ENCODE measurements around the gene NPPB.

The NPPB gene

GRCh38 chr1:11847667-11848372 lies 10.9 kb downstream of the NPPB start, which contains the start of gene NPPA:
Gene NPPA, minus strand, starts transcription at chr1:11847783. Its CDS starts 99 bp downstream, at chr1:11847684.
- H3F3A ChIP-seq (ENCODE audit: insufficient read depth) = no peaks in the 10 kb centered on the region
- no peak within 1 kb of the TSS for H3K4me3 ChIP-seq (ENCODE audit: insufficient read depth, low read length, poor library complexity, severe bottlenecking)
- no peaks in the 10 kb centered on the region for H3K36me3 ChIP-seq (ENCODE audit: low read length)
- H3K9me2 ChIP-seq (replicated peaks; ENCODE audit: insufficient read depth, low read length) = no peaks in the 10 kb centered on the region
- no peak for TF ChIP-seq EZH2phosphoT487 (conservative IDR thresholded peaks at IDR 0.05; ENCODE audit: low read length)
- TF ChIP-seq CTCF (IDR thresholded peaks at IDR 0.05; ENCODE audit: insufficient read depth, low read length, poor library complexity, severe bottlenecking) = no peak
- H2AFZ ChIP-seq (ENCODE audit: low read depth, low read length, severe bottlenecking) = no peak within 1 kb of the TSS
- H3K79me2 ChIP-seq (ENCODE audit: insufficient read depth, low read length) = no peaks in the 10 kb centered on the region
- H3K27ac ChIP-seq (ENCODE audit: low read depth, low read length) = no peak within 1 kb of the TSS
- no peaks in the 10 kb centered on the region for H3K27me3 ChIP-seq (ENCODE audit: low read length)
- no peaks in the 10 kb centered on the region for H3K9me3 ChIP-seq (ENCODE audit: insufficient read depth, low read length)
- H3K9ac ChIP-seq (ENCODE audit: low read length) = no peak within 1 kb of the TSS
- H4K20me1 ChIP-seq (ENCODE audit: low read depth, low read length) = no peaks in the 10 kb centered on the region; the same call in 1 of the 2 replicates
- H3K4me2 ChIP-seq (ENCODE audit: low read depth, low read length, poor library complexity, severe bottlenecking) = no peak within 1 kb of the TSS

- Histone ChIP-seq H3K9me3 (ENCODE audit: insufficient read depth, low read length) (no peaks in the 10 kb centered on the region), H3K4me3 (ENCODE audit: insufficient read depth, low read length, poor library complexity, severe bottlenecking) (no peak overlapping the region), H3K9me2 (replicated peaks; ENCODE audit: insufficient read depth, low read length) (no peaks in the 10 kb centered on the region), H3K4me2 (ENCODE audit: low read depth, low read length, poor library complexity, severe bottlenecking) (no peak overlapping the region), H3F3A (ENCODE audit: insufficient read depth) (no peaks in the 10 kb centered on the region), H4K20me1 (ENCODE audit: low read depth, low read length) (no peaks in the 10 kb centered on the region; the same call in 1 of the 2 replicates), H2AFZ (ENCODE audit: low read depth, low read length, severe bottlenecking) (no peak overlapping the region), H3K27me3 (ENCODE audit: low read length) (no peaks in the 10 kb centered on the region), H3K9ac (ENCODE audit: low read length) (no peak overlapping the region), H3K27ac (ENCODE audit: low read depth, low read length) (no peak overlapping the region), H3K79me2 (ENCODE audit: insufficient read depth, low read length) (no peaks in the 10 kb centered on the region), H3K36me3 (ENCODE audit: low read length) (0 out of 2 replicates have a peak, but pooled peaks cover 3% of the 10 kb centered on the region)
- TF ChIP-seq EZH2phosphoT487 (conservative IDR thresholded peaks at IDR 0.05; ENCODE audit: low read length) = no peak
- no peak for TF ChIP-seq CTCF (IDR thresholded peaks at IDR 0.05; ENCODE audit: insufficient read depth, low read length, poor library complexity, severe bottlenecking)
Measured at GRCh38 chr1:11845641-11846335, 13.0 kb downstream of the NPPB start.

GRCh38 chr1:11842154-11843041 lies 16.3 kb downstream of the NPPB start:
- peaks cover 3% of the 10 kb centered on the region; the same call in 1 of the 2 replicates for H3K36me3 ChIP-seq (ENCODE audit: low read length)
- TF ChIP-seq EZH2phosphoT487 (conservative IDR thresholded peaks at IDR 0.05; ENCODE audit: low read length) (no peak), CTCF (IDR thresholded peaks at IDR 0.05; ENCODE audit: insufficient read depth, low read length, poor library complexity, severe bottlenecking) (no peak)
- peak overlapping the region; percentile 45 for H3K27ac ChIP-seq (ENCODE audit: low read depth, low read length)

More at GRCh38 chr1:11842154-11843041, 16.3 kb downstream of the NPPB start:
- Histone ChIP-seq H3K4me2 (ENCODE audit: low read depth, low read length, poor library complexity, severe bottlenecking) (peak overlapping the region; percentile 24), H2AFZ (ENCODE audit: low read depth, low read length, severe bottlenecking) (no peak overlapping the region), H3K27me3 (ENCODE audit: low read length) (no peaks in the 10 kb centered on the region), H3K4me3 (ENCODE audit: insufficient read depth, low read length, poor library complexity, severe bottlenecking) (no peak overlapping the region), H3K9me3 (ENCODE audit: insufficient read depth, low read length) (no peaks in the 10 kb centered on the region), H3K9me2 (replicated peaks; ENCODE audit: insufficient read depth, low read length) (no peaks in the 10 kb centered on the region), H3F3A (ENCODE audit: insufficient read depth) (no peaks in the 10 kb centered on the region), H3K79me2 (ENCODE audit: insufficient read depth, low read length) (no peaks in the 10 kb centered on the region), H4K20me1 (ENCODE audit: low read depth, low read length) (no peaks in the 10 kb centered on the region), H3K9ac (ENCODE audit: low read length) (no peak overlapping the region)
